Naive B cell (primary cell): ENCODE measurements around the gene RAP2A. TPM values are rescaled to one million over a fixed set of nuclear protein-coding genes. Genes with fewer than 3 reads are reported as not detected.

Experiments
- ATAC-seq, 2 donors: fragments of 150-1000 bp; cut with Tn5 transposase; 2 replicates each; pipeline ENCODE4 v1.10.0; 2021; ENCODE audit warnings: low read depth in 2 of 2, mild to moderate bottlenecking in 2 of 2, moderate library complexity in 2 of 2
- DNase-seq: peaks from one replicate; pipeline ENCODE4 v3.0.0; 2022
- H3K27ac Mint-ChIP-seq, 6 donors: one replicate each; pipeline ENCODE4 v1.8.0; 2020 to 2022; ENCODE audit warnings: mild to moderate bottlenecking in 6 of 6, mixed read lengths in 6 of 6, moderate library complexity in 5 of 6, inconsistent platforms in 2 of 6
- H3K27me3 Mint-ChIP-seq, 3 donors: one replicate each; pipeline ENCODE4 v1.8.0; 2021 to 2022; ENCODE audit warnings: mixed read lengths in 3 of 3, mild to moderate bottlenecking in 1 of 3
- H3K36me3 Mint-ChIP-seq, 2 donors: one replicate each; pipeline ENCODE4 v1.8.0; 2020 to 2022; ENCODE audit warnings: mixed read lengths in 2 of 2, inconsistent platforms in 1 of 2, mild to moderate bottlenecking in 1 of 2
- H3K4me1 Mint-ChIP-seq, 3 donors: one replicate each; pipeline ENCODE4 v1.8.0; 2020 to 2022; ENCODE audit warnings: mixed read lengths in 3 of 3, inconsistent platforms in 1 of 3, mild to moderate bottlenecking in 1 of 3, moderate library complexity in 1 of 3
- H3K4me3 Mint-ChIP-seq, 8 donors: one replicate each; pipeline ENCODE4 v1.8.0; 2020 to 2022; ENCODE audit warnings: mild to moderate bottlenecking in 8 of 8, mixed read lengths in 8 of 8, moderate library complexity in 8 of 8, inconsistent platforms in 2 of 8
- H3K9me3 Mint-ChIP-seq, 7 donors: one replicate each; pipeline ENCODE4 v1.8.0; 2020 to 2022; ENCODE audit warnings: mixed read lengths in 7 of 7, mild to moderate bottlenecking in 5 of 7, inconsistent platforms in 2 of 7, moderate library complexity in 1 of 7
- polyA plus RNA-seq, 6 donors: library from polyadenylated mRNA; unstranded; fragments of 300-500 nt; fragmentation: Illumina TruSeq; gene quantifications; one replicate each; pipeline ENCODE4 v1.2.3, GENCODE V29; 2021; ENCODE audit warnings: low read depth in 6 of 6

RAP2A gene
- polyA plus RNA-seq, 6 donors from 2014 or later, result 1.2 to 2.7 (median 1.7) TPM

GRCh38 chr13:97496511-97496910, 62.5 kb downstream of the RAP2A start:
- Mint-ChIP-seq H3K27me3 (peaks cover 7 to 21% (median 14%) of the 10 kb centered on the region in 3 donors), H3K36me3 (no peaks in the 10 kb centered on the region), H3K4me1 (no peaks in the 10 kb centered on the region), H3K9me3 (peaks cover 0 to 11% (median 5%) of the 10 kb centered on the region in 7 donors), H3K4me3 (no peak overlapping the region), H3K27ac (no peak overlapping the region)
- ATAC-seq (no peak), DNase-seq (no peak)

- ATAC-seq (no peak), DNase-seq (no peak)
- Mint-ChIP-seq H3K4me3 (no peak overlapping the region), H3K4me1 (no peaks in the 10 kb centered on the region), H3K27me3 (peaks cover 7 to 21% (median 15%) of the 10 kb centered on the region in 3 donors), H3K9me3 (peaks cover 0 to 7% (median 3%) of the 10 kb centered on the region in 7 donors), H3K36me3 (no peaks in the 10 kb centered on the region), H3K27ac (no peak overlapping the region)
Measured at GRCh38 chr13:97497400-97497799, 63.4 kb downstream of the RAP2A start.

GRCh38 chr13:97498419-97498818, 64.5 kb downstream of the RAP2A start:
- Mint-ChIP-seq H3K27me3 (peaks cover 11 to 20% (median 20%) of the 10 kb centered on the region in 3 donors), H3K9me3 (peaks cover 0 to 4% (median 0%) of the 10 kb centered on the region in 7 donors), H3K27ac (peak overlapping the region in 1 of 6 donors; percentile 77)

GRCh38 chr13:97499181-97499580, 65.2 kb downstream of the RAP2A start:
- no peak overlapping the region for H3K4me3 Mint-ChIP-seq
- peaks cover 0 to 3% (median 0%) of the 10 kb centered on the region in 7 donors for H3K9me3 Mint-ChIP-seq
- ATAC-seq (no peak), DNase-seq (no peak)
- H3K36me3 Mint-ChIP-seq, result no peaks in the 10 kb centered on the region
- H3K4me1 Mint-ChIP-seq, result no peaks in the 10 kb centered on the region
- no peak overlapping the region for H3K27ac Mint-ChIP-seq
- H3K27me3 Mint-ChIP-seq, result peaks cover 11 to 26% (median 19%) of the 10 kb centered on the region in 3 donors

More at GRCh38 chr13:97498419-97498818, 64.5 kb downstream of the RAP2A start:
- ATAC-seq (no peak), DNase-seq (no peak)
- H3K36me3 Mint-ChIP-seq, result no peaks in the 10 kb centered on the region
- H3K4me3 Mint-ChIP-seq, result peak overlapping the region in 1 of 8 donors; percentile 14
- H3K4me1 Mint-ChIP-seq, result no peaks in the 10 kb centered on the region

- Mint-ChIP-seq H3K27me3 (peaks cover 11 to 30% (median 22%) of the 10 kb centered on the region in 3 donors), H3K36me3 (no peaks in the 10 kb centered on the region), H3K27ac (no peak overlapping the region), H3K4me1 (no peaks in the 10 kb centered on the region), H3K9me3 (peaks cover 0 to 2% (median 0%) of the 10 kb centered on the region in 7 donors), H3K4me3 (no peak overlapping the region)
- ATAC-seq, result no peak
- no peak for DNase-seq
Measured at GRCh38 chr13:97502181-97502580, 68.2 kb downstream of the RAP2A start.

- Mint-ChIP-seq H3K27me3 (peaks cover 11 to 25% (median 21%) of the 10 kb centered on the region in 3 donors), H3K9me3 (peaks cover 0 to 2% (median 0%) of the 10 kb centered on the region in 7 donors), H3K4me1 (no peaks in the 10 kb centered on the region), H3K4me3 (no peak overlapping the region), H3K36me3 (no peaks in the 10 kb centered on the region), H3K27ac (peak overlapping the region in 1 of 6 donors; percentile 66)
- no peak for ATAC-seq
- no peak for DNase-seq
Measured at GRCh38 chr13:97502706-97503105, 68.7 kb downstream of the RAP2A start.

GRCh38 chr13:97505017-97505416, 71.0 kb downstream of the RAP2A start:
- DNase-seq (no peak), ATAC-seq (no peak)
- Mint-ChIP-seq H3K4me3 (no peak overlapping the region), H3K9me3 (peaks cover 0 to 10% (median 4%) of the 10 kb centered on the region in 7 donors), H3K27ac (no peak overlapping the region), H3K4me1 (no peaks in the 10 kb centered on the region), H3K36me3 (no peaks in the 10 kb centered on the region), H3K27me3 (peaks cover 4 to 28% (median 20%) of the 10 kb centered on the region in 3 donors)

GRCh38 chr13:97506511-97506910, 72.5 kb downstream of the RAP2A start:
- Mint-ChIP-seq H3K9me3 (peaks cover 0 to 25% (median 12%) of the 10 kb centered on the region in 7 donors), H3K4me1 (no peaks in the 10 kb centered on the region), H3K4me3 (no peak overlapping the region), H3K27me3 (peaks cover 4 to 43% (median 21%) of the 10 kb centered on the region in 3 donors), H3K27ac (no peak overlapping the region), H3K36me3 (no peaks in the 10 kb centered on the region)
- no peak for ATAC-seq
- DNase-seq, result no peak

GRCh38 chr13:97512732-97513131, 78.8 kb downstream of the RAP2A start:
- peaks cover 11 to 39% (median 30%) of the 10 kb centered on the region in 7 donors for H3K9me3 Mint-ChIP-seq
- DNase-seq (no peak), ATAC-seq (no peak)
- peaks cover 7 to 16% of the 10 kb centered on the region in 2 donors for H3K36me3 Mint-ChIP-seq
- H3K4me3 Mint-ChIP-seq, result no peak overlapping the region
- no peak overlapping the region for H3K27ac Mint-ChIP-seq
- peaks cover 20 to 50% (median 22%) of the 10 kb centered on the region in 3 donors for H3K27me3 Mint-ChIP-seq
- H3K4me1 Mint-ChIP-seq, result no peaks in the 10 kb centered on the region

GRCh38 chr13:97515643-97516042, 81.7 kb downstream of the RAP2A start:
- Mint-ChIP-seq H3K9me3 (peaks cover 8 to 28% (median 22%) of the 10 kb centered on the region in 7 donors), H3K4me3 (no peak overlapping the region), H3K4me1 (no peaks in the 10 kb centered on the region), H3K27ac (no peak overlapping the region), H3K27me3 (peaks cover 26 to 33% (median 33%) of the 10 kb centered on the region in 3 donors), H3K36me3 (peaks cover 7 to 16% of the 10 kb centered on the region in 2 donors)
- ATAC-seq (no peak), DNase-seq (no peak)

- peaks cover 0 to 2% of the 10 kb centered on the region in 2 donors for H3K36me3 Mint-ChIP-seq
- no peak for ATAC-seq
- no peaks in the 10 kb centered on the region for H3K4me1 Mint-ChIP-seq
- H3K9me3 Mint-ChIP-seq, result peaks cover 0 to 12% (median 5%) of the 10 kb centered on the region in 7 donors
- no peak for DNase-seq
- peaks cover 14 to 36% (median 17%) of the 10 kb centered on the region in 3 donors for H3K27me3 Mint-ChIP-seq
- H3K27ac Mint-ChIP-seq, result no peak overlapping the region
- H3K4me3 Mint-ChIP-seq, result no peak overlapping the region
Measured at GRCh38 chr13:97517967-97518366, 84.0 kb downstream of the RAP2A start.

Other genes starting within 250 kb of the RAP2A start
- gene MBNL2, start 211.8 kb upstream of the RAP2A start, polyA plus RNA-seq, result 10 to 100 TPM; 18.2 to 36.1 (median 21.3) TPM